ENCODE results near the gene SMNDC1.

DNA sequence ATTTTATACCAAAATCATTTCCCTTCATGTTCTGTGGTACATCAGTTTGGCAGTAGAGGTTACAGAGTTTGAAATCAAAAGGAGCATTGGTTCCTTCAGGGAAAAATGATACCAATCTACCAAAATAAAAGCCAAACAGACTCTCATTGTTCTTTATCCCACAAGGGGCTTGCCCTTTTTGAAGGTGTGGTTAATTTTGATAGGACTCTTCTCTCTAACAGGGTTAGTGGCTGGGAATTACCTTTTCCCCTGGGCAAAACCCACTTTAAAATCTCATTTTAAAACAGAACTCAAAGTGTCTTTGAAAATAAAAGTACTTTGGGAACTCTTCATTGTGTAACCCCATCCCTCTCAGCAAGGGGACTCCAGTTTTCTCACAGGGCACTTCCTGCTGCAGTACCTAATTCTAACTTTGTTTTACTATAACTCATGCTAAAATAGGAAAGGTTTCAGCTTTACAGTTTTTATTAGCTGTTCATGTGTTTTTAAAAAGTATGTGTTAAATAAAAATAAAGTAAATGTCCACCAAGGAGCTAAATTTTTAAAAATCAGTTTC lies 30.6 kb downstream of the SMNDC1 start:
- TF ChIP-seq, protein P1, sequence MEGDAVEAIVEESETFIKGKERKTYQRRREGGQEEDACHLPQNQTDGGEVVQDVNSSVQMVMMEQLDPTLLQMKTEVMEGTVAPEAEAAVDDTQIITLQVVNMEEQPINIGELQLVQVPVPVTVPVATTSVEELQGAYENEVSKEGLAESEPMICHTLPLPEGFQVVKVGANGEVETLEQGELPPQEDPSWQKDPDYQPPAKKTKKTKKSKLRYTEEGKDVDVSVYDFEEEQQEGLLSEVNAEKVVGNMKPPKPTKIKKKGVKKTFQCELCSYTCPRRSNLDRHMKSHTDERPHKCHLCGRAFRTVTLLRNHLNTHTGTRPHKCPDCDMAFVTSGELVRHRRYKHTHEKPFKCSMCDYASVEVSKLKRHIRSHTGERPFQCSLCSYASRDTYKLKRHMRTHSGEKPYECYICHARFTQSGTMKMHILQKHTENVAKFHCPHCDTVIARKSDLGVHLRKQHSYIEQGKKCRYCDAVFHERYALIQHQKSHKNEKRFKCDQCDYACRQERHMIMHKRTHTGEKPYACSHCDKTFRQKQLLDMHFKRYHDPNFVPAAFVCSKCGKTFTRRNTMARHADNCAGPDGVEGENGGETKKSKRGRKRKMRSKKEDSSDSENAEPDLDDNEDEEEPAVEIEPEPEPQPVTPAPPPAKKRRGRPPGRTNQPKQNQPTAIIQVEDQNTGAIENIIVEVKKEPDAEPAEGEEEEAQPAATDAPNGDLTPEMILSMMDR (IDR thresholded peaks at IDR 0.05; ENCODE audit: insufficient read depth, low read depth, low read length): no peak
- no peak for TF ChIP-seq EZH2 (IDR thresholded peaks at IDR 0.05; ENCODE audit: insufficient read depth, low read length)
